ENCODE measurements around the gene CRX. TPM values are rescaled to one million over a fixed set of nuclear protein-coding genes. Genes with fewer than 3 reads are reported as not detected.

Gene CRX
- total RNA-seq, 1 experiment from 2014 or later, result not detected

DNA sequence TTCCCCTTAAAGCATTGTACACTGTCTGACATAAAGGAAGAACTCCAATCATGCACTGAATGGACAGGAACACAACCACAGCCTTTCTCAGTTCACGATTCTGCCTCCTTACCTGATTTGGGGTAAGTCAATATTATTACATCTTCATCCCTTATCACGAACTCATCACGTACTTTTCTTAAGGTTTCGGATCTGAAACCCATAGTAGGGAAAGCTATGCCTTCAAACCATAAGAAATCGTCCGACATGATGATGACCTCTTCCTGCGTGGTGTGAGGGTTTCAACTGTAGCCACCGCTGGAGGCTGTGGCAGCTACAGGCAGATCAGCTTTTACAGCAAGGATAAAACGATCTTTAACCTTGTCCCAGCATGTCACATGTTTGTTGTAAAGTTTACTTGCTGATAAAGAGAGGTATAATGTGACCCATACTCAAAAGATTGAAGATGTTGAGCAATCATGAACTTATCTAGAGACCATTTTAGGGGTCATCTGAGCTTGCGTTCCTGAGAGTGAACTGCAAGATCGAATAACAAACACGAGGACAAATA, 64.3 kb downstream of the CRX start, which contains the start of gene SULT2A1:
Gene SULT2A1, minus strand, starts transcription at position 306 of the 550 bp plus-strand sequence. Its CDS starts 58 bp downstream, at position 248.
- Histone ChIP-seq H3K4me1 (peaks cover 14% of the 10 kb centered on the region), H3K4me3 (ENCODE audit: low read depth, low read length) (peak within 1 kb of the TSS; percentile 24), H3K36me3 (ENCODE audit: control insufficient read depth, insufficient read depth, low read length) (no peaks in the 10 kb centered on the region), H3K9me3 (no peaks in the 10 kb centered on the region), H3K27me3 (replicated peaks; ENCODE audit: control insufficient read depth, insufficient read depth, low read length) (no peaks in the 10 kb centered on the region)
- Mint-ChIP-seq H3K36me3 (ENCODE audit: insufficient read depth, unreplicated experiment) (no peaks in the 10 kb centered on the region), H3K27me3 (ENCODE audit: insufficient read depth, unreplicated experiment) (no peaks in the 10 kb centered on the region), H3K27ac (ENCODE audit: unreplicated experiment) (peak within 1 kb of the TSS; percentile 14), H3K4me3 (ENCODE audit: unreplicated experiment) (peak within 1 kb of the TSS; percentile 62), H3K9me3 (ENCODE audit: unreplicated experiment) (peaks cover 8% of the 10 kb centered on the region), H3K4me1 (ENCODE audit: low read depth, unreplicated experiment) (peaks cover 22% of the 10 kb centered on the region)
- CTCF ChIA-PET, result interaction anchor here (0.6 to 2.4 kb wide), 3 partner anchors 17 to 200 kb away, joined by 3 to 10 read pairs (median 4); no protein-coding TSS in a partner anchor
- BruUV-seq (replicated peaks), result TSS peak; percentile 73
- peak; percentile 50 to 54 for DNase-seq
- intact Hi-C loops (cut with micrococcal nuclease; ENCODE audit: unreplicated experiment), result loop anchor here (2.0 kb wide), 1 partner anchor 17 kb away; no protein-coding TSS in a partner anchor
- POLR2A ChIA-PET, result interaction anchor here (0.6 kb wide), 1 partner anchor 612 kb away, joined by 4 read pairs; no protein-coding TSS in a partner anchor
- TF ChIP-seq, protein P1, sequence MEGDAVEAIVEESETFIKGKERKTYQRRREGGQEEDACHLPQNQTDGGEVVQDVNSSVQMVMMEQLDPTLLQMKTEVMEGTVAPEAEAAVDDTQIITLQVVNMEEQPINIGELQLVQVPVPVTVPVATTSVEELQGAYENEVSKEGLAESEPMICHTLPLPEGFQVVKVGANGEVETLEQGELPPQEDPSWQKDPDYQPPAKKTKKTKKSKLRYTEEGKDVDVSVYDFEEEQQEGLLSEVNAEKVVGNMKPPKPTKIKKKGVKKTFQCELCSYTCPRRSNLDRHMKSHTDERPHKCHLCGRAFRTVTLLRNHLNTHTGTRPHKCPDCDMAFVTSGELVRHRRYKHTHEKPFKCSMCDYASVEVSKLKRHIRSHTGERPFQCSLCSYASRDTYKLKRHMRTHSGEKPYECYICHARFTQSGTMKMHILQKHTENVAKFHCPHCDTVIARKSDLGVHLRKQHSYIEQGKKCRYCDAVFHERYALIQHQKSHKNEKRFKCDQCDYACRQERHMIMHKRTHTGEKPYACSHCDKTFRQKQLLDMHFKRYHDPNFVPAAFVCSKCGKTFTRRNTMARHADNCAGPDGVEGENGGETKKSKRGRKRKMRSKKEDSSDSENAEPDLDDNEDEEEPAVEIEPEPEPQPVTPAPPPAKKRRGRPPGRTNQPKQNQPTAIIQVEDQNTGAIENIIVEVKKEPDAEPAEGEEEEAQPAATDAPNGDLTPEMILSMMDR (IDR thresholded peaks at IDR 0.05; ENCODE audit: insufficient read depth in 1 of 2, low read depth in 1 of 2, low read length in 1 of 2, severe bottlenecking in 1 of 2, unreplicated experiment in 1 of 2), result peak in 1 of 2 experiments; percentile 5

DNA sequence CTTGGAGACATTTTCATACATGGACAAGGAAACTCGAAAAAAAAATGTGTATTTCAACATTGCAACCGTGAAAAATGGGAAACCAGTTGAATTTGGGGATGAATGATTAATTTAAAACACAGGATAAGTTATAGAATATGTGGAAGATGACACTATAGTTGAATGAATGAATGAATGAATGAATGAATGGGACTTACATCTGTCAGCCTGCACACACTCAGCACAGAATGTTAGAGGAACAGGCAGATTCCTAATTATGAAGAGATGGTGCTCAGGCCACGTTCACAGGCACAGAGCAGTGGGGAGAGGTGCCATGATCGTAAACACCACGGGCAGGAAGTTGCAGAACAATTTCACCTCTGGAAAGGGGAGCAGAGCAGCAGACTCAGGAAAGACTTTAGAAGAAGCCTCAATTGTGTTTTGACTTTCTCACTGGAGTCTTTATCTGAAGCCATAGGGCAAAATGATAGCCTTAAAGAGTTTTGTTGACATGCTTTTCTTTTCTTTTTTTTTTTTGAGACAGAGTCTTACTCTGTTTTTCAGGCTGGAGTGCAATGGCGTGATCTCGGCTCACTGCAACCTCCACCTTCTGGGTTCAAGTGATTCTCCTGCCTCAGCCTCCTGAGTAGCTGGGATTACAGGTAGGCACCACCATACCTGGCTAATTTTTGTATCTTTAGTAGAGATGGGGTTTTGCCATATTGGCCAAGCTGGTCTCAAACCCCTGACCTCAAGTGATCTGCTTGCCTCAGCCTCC, 69.3 kb downstream of the CRX start:
- Mint-ChIP-seq H3K4me3 (ENCODE audit: unreplicated experiment) (no peak overlapping the region), H3K27ac (ENCODE audit: unreplicated experiment) (no peak overlapping the region), H3K4me1 (ENCODE audit: low read depth, unreplicated experiment) (peaks cover 9% of the 10 kb centered on the region), H3K36me3 (ENCODE audit: insufficient read depth, unreplicated experiment) (peaks cover 10% of the 10 kb centered on the region), H3K9me3 (ENCODE audit: unreplicated experiment) (peaks cover 21% of the 10 kb centered on the region), H3K27me3 (ENCODE audit: insufficient read depth, unreplicated experiment) (no peaks in the 10 kb centered on the region)
- no peak for DNase-seq
- Histone ChIP-seq H3K27me3 (replicated peaks; ENCODE audit: control insufficient read depth, insufficient read depth, low read length) (no peaks in the 10 kb centered on the region), H3K36me3 (ENCODE audit: control insufficient read depth, insufficient read depth, low read length) (no peaks in the 10 kb centered on the region), H3K4me3 (ENCODE audit: low read depth, low read length) (no peak overlapping the region), H3K4me1 (peaks cover under 1% of the 10 kb centered on the region), H3K9me3 (peaks cover 22% of the 10 kb centered on the region)
- BruUV-seq (replicated peaks), result no TSS peak
- CTCF ChIA-PET, result no interaction called here
- POLR2A ChIA-PET, result no interaction called here
- intact Hi-C loops (cut with micrococcal nuclease; ENCODE audit: unreplicated experiment), result no loop called here
- TF ChIP-seq, protein P1 (IDR thresholded peaks at IDR 0.05; ENCODE audit: insufficient read depth in 1 of 2, low read depth in 1 of 2, low read length in 1 of 2, severe bottlenecking in 1 of 2, unreplicated experiment in 1 of 2), result no peak

DNA sequence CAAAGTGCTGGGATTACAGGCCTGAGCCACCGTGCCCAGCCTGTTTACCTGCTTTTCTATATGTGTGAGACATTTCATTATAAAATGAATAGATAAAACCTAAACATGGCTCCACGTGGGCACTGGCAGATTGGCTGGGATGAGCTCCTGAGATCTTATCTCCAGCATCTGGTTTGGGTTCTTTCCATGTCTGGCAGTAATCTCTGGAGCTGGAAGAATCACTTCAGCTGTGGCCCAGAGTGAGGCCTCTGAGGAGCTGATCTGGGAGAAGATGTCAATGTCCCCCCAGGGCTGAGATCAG, 69.8 kb downstream of the CRX start:
- intact Hi-C loops (cut with micrococcal nuclease; ENCODE audit: unreplicated experiment), result no loop called here
- CTCF ChIA-PET, result no interaction called here

More for the DNA sequence above, 69.8 kb downstream of the CRX start:
- Mint-ChIP-seq H3K9me3 (ENCODE audit: unreplicated experiment) (peaks cover 21% of the 10 kb centered on the region), H3K4me1 (ENCODE audit: low read depth, unreplicated experiment) (peaks cover 4% of the 10 kb centered on the region), H3K27ac (ENCODE audit: unreplicated experiment) (no peak overlapping the region), H3K36me3 (ENCODE audit: insufficient read depth, unreplicated experiment) (peaks cover 10% of the 10 kb centered on the region), H3K27me3 (ENCODE audit: insufficient read depth, unreplicated experiment) (no peaks in the 10 kb centered on the region), H3K4me3 (ENCODE audit: unreplicated experiment) (no peak overlapping the region)
- no TSS peak for BruUV-seq (replicated peaks)
- POLR2A ChIA-PET, result no interaction called here
- no peaks in the 10 kb centered on the region; the same call in 1 of the 2 replicates for H3K4me1 ChIP-seq
- no peak for DNase-seq
- H3K9me3 ChIP-seq, result peaks cover 22% of the 10 kb centered on the region
- no peak overlapping the region for H3K4me3 ChIP-seq (ENCODE audit: low read depth, low read length)
- H3K36me3 ChIP-seq (ENCODE audit: control insufficient read depth, insufficient read depth, low read length), result no peaks in the 10 kb centered on the region
- H3K27me3 ChIP-seq (replicated peaks; ENCODE audit: control insufficient read depth, insufficient read depth, low read length), result no peaks in the 10 kb centered on the region
- TF ChIP-seq, protein P1 (IDR thresholded peaks at IDR 0.05; ENCODE audit: insufficient read depth in 1 of 2, low read depth in 1 of 2, low read length in 1 of 2, severe bottlenecking in 1 of 2, unreplicated experiment in 1 of 2), result no peak

Data from Caco-2 (cell line).